SH-SY5Y (cell line): ENCODE measurements around the gene RASAL2.

Experiments
- GATA2 ChIP-seq: IDR thresholded peaks from 2 replicates; pipeline ENCODE4 v1.6.1; 2011; ENCODE audit warnings: mild to moderate bottlenecking, low read depth, low read length
- GATA3 ChIP-seq: IDR thresholded peaks from 2 replicates; pipeline ENCODE4 v1.6.1; 2011; ENCODE audit warnings: low read depth, mild to moderate bottlenecking, low read length, moderate library complexity

Gene RASAL2

DNA sequence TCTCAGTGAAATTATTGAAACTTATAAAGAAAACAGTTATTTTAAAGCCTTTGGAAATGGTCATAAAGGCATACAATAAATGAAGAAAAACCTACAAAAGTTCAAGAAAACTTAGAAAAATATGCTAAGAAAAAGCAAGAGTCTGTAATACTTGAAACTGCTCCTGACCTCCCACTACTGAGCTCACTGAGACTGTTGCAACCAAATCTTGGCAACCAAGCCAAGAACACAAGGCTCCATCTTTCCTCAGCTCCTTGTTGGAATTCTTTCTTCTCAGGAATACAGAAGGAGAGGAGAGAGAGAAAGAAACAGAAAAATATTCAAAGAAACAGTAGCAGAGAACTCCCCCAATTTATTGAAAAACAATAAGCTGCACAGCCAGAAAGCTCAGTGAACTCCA is 160.5 kb downstream of the RASAL2 start:
- no peak for TF ChIP-seq GATA2
- TF ChIP-seq GATA3 = no peak

DNA sequence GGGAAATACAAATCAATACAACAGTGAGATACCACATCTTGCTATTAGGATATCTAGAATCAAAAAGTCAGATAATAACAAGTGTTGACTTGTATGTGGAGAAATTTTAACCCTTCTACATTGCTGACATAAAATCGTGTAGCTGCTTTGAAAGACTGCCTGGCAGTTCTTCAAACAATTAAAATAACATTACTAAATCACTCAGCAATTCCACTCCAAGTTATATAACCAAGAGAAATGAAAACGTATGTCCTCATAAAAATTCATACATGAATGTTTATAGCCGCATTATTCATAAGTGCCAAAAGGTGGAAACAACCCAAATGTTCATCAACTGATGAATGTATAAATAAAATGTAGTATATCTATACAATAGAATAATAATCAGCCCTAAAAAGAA is 164.6 kb downstream of the RASAL2 start:
- TF ChIP-seq GATA3 (no peak), GATA2 (no peak)

DNA sequence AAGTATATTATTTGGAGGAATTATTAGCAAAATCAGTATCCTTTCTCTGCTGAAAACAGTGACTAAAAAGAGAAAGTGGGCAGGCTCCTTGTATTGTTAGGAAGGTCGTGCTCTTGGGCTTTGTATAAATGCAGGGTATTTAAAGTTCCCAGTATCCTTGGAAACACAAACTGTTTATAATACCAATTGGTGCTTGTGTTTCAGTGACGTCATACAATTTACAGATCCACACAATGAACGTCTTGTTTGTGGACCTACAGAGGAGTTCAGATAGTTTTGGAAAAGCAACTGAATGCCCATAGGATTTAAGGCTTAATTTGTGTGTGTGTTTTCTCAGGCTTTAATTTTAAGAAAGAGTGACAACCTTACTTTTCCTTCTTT is 168.2 kb downstream of the RASAL2 start:
- no peak for TF ChIP-seq GATA3
- no peak for TF ChIP-seq GATA2

DNA sequence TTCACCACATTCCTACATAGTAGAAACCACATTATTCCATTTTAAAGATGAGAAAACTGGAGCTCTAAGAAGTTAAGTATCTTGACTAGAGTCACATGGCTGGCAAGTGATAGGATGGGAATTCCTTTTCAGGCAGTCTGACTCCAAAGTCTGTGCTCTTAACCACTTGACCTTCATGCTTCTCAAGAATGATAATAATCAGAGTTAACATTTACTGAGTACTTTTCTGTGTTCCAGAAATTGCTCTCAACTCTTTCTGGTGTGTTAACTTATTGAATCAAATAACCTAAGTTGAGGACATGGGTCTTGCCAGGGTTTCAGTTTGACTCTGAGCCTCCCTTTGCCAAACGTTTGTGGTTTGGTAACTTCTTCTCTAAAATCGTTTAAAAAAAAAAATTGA is 169.4 kb downstream of the RASAL2 start:
- TF ChIP-seq GATA2 (no peak), GATA3 (no peak)

DNA sequence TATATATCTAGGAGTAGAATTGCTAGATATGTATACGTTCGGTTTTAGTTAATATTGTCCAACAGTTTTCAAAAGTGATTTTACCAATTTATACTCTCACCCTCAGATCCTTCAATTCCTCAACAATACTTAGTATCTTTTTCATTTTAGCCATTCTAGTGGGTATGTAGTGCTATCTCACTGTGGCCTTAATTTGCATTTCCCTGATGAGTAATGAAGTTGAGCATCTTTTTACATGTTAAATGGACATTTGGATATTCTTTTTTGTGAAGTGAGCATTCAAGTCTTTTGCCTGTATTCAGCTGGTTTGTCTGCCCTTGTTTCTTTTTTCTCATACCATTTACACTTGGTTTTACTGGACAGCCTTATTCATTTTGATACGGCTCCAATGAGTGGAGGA is 172.2 kb downstream of the RASAL2 start:
- TF ChIP-seq GATA2 = no peak
- TF ChIP-seq GATA3 = no peak

DNA sequence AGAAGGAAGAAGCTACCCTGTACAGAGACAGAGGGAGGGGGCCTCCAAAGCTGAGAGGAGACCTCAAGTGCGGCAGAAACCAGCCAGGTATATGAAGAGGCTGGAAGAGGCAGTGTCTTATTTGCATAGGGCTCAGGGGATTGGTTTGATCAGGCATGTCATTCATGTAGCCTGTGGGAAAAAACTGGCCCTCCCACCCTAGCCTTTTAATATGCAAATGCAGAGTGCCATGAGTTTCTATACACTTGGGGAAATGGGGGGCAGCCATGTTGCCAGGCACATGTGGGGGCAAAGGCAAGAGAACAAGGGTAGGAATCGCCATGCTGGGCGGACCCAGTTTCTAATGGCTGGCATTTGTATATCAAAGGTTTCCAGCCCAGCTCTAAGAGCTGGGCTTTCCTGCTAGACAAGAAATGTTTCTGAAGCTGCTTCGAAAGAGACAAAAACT is 172.7 kb downstream of the RASAL2 start:
- no peak for TF ChIP-seq GATA3
- no peak for TF ChIP-seq GATA2

DNA sequence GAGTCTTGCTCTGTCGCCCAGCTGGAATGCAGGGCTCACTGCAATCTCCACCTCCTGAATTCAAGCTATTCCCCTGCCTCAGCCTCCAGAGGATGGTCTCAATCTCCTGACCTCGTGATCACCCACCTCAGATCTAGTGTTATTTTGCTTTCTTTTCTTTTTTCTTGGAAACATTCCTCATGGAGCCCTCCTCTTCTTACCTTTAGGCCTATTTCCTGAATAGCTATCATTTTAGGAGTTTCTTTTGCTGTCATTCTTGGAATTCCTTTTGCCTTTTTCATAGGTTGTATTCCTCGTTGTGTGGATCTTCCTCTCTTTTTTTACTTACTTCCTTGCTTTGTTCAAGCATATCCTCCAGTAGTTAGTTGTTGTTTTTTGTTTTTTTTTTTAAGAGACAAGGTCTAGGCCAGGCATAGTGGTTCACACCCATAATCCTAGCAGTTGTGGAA is 173.8 kb downstream of the RASAL2 start:
- TF ChIP-seq GATA3 (no peak), GATA2 (no peak)

DNA sequence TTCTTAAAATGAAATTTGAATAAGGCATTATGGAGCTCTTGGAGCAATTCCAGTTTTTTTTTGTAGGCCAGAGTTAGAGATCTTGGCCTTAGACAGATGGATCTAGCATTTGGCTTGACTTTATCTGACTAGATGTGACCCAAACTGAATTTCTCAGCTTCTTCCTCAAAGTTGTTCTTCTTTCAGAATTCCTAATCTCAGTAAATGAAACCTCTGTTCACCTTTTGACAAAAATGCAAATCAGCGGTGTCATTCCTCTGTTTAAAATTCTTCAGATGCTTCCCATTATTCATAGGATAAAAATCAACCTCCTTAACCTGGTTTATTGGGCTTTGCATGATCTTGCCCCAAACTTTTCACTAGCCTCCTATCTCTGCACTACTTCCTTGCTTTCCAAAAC is 177.6 kb downstream of the RASAL2 start:
- TF ChIP-seq GATA3 (no peak), GATA2 (no peak)

DNA sequence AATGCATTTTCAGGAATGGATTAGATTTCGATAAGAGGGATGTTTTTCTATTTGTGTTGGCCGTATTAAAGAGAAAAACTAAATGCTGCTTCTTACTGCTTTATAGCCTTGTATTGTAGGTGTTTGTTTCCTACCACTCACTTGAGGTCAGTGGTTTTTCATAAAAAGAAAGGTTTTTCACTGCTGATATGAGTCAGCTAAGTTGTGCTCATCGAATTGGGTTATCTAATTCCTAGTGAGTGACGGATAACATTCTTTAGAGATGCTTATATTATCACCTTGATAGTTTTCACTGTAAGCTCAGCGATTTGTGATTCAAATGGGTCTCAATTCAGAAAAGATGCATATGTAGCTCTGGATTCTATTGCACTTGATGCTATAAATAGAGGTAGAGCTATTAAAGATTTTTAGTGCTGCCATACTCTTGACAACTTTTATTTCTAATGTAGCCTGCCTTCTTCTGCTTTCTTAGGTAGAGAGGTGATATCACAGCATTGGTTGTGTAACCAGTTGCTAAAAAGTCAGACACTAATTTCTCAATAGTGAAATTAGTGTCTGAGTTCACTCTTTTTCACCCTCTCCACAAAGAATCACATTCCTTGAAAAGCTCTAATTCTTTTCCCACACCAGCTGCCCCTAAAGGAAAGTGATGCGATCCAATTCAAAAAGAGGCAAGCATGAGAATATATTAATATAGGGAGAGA is 180.0 kb downstream of the RASAL2 start:
- TF ChIP-seq GATA3 (no peak), GATA2 (no peak)

DNA sequence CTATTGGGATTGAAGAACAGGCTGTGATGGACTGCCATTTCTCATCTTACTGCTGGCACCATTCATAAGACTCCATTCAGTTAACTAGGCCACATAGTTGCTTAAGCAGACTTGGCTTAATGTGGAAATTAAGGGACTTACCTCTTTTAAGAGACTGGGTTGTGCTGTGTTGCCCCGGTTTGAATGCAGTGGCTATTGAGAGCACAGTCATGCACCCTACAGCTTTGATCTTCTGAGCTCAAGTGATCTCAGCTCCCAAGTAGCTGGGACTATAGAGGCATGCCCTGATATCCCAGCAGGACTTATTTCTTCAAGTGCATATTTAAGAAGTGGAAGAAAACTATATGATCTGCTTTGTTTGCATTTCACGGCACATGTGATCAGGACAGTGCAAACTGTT is 181.1 kb downstream of the RASAL2 start:
- TF ChIP-seq GATA3 (no peak), GATA2 (no peak)

DNA sequence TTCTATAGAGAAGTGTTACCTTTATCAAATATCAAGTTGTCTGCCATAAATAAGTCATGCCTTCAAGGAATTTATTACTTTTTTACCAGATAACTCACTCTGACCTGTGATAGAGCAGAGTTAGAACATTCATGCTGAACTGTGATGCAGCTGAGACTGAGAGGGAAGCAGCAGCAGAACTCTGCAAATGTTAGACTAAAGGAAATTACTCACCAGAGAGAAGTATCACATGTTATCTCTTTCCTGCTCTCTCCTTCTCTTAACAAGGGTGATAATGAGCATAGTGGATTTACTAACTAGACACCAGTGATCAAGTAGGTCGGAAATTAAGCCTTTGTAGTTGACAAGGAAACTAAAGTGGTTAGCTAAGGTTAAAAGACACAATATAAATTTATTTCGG is 181.6 kb downstream of the RASAL2 start:
- TF ChIP-seq GATA3 (no peak), GATA2 (no peak)

DNA sequence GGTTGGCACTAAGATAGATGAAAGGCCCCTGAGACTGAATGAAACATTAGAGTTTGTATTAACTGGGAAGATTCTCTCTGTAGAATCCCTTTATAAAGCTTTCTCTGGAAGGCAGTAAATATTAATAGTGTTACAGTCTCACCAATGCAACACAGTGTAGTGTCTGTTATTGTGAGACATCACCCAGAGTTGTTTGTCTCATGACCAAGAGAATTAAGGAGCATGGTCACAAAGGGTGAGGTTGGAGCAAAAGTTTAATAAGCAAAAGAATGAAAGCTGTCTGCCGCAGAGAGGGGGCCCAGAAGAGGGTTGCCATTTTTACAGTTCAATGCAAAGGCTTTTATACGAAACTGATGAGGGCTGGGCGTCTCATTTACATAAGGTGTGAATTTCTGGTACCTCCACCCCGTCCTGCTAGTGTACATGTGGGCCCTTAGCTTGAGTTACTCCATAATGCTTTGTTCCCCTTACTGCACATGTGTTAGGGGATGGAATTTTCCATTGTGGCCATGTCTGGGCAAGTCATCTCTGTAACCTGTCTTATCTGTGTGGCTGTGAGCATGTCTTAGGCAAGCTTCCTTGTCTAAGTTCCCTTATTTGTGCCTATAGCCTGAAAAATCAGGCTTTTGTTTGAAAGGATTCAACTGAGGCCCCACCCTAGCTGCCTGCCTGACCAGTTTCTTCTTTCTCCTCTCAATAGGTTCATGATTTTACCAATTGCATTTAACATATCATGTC is 184.1 kb downstream of the RASAL2 start:
- no peak for TF ChIP-seq GATA2
- TF ChIP-seq GATA3 = no peak

DNA sequence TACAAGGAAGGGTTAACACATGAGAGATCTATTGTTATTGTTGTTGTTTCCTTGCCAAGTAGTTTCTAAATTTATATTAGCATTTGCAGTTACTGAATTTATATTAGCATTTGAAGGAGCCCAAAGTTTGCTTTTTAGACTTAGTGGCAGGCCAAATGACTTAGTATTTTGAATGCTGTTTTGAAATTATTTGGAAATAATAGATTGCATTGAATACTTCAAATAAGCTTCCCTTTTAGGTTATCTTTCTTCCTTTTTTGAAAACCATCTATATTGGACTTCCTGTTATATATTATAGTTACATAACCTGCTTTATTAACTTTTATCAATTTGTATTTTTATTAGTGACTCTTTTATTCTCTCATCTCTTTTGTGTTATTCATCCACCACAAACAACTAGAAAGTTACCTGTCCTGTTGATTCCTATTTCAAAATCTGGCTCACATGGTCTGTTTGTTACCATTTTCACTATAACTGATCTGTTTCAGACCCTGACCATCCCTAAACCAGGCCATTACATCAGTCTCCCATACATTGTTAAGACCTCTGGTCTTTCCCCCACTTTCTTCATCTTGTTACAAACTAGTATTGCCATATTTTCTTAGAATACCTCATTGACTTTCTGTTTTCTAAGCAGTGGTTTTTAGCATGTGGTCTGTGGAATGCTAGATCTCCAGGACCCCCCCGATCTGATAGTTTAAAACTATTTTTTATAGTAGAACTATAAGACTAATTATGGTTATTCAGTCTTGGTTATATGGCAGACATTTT is 185.2 kb downstream of the RASAL2 start:
- TF ChIP-seq GATA2 (no peak), GATA3 (no peak)

DNA sequence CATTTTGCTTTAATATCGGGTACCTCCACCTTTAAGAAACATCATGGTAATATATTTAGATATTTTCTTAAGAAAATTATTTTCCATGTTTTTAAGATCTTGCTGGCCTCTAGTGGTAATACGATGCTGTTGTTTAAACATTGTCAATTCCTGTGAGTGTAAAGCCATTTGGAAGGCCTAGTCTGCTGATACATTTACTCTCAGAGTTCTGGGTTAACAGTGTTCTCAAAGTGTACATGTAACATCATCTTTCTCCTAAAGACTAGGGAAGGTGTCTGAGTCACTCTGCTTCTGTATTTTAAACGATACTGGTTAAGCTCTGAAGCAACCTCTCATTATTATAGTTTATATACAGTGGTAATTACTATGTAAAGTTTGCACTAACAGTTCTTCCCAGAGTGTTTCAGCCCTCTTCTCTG is 189.1 kb downstream of the RASAL2 start:
- TF ChIP-seq GATA2 (no peak), GATA3 (no peak)
